ES-I3 (cell line): Measurements from ENCODE around the gene ID4.

ENCODE experiments used
- H3K36me3 ChIP-seq: 2 replicates; pipeline ENCODE4 v1.6.1; 2013; ENCODE audit warnings: mild to moderate bottlenecking, low read length, control low read depth, moderate library complexity; ENCODE audit not compliant: insufficient read depth
- H3K4me1 ChIP-seq: 2 replicates; pipeline ENCODE4 v1.6.1; 2013; ENCODE audit warnings: mild to moderate bottlenecking, control low read depth, low read length; ENCODE audit not compliant: insufficient read depth
- H3K9ac ChIP-seq: 2 replicates; pipeline ENCODE4 v1.6.1; 2013; ENCODE audit warnings: low read depth, mild to moderate bottlenecking, low read length, moderate library complexity
- H3K9me3 ChIP-seq: 2 replicates; pipeline ENCODE4 v1.6.1; 2013; ENCODE audit warnings: mild to moderate bottlenecking, low read length, moderate library complexity; ENCODE audit not compliant: control insufficient read depth, insufficient read depth

The ID4 gene

GRCh38 chr6:19860235-19860877 is 23.2 kb downstream of the ID4 start:
- Histone ChIP-seq H3K9me3 (no peaks in the 10 kb centered on the region), H3K9ac (no peak overlapping the region), H3K36me3 (no peaks in the 10 kb centered on the region), H3K4me1 (no peaks in the 10 kb centered on the region)

GRCh38 chr6:19864285-19864684 is 27.1 kb downstream of the ID4 start:
- no peaks in the 10 kb centered on the region for H3K36me3 ChIP-seq
- no peaks in the 10 kb centered on the region for H3K9me3 ChIP-seq
- no peak overlapping the region for H3K9ac ChIP-seq
- no peaks in the 10 kb centered on the region; the same call in 1 of the 2 replicates for H3K4me1 ChIP-seq

- Histone ChIP-seq H3K9me3 (no peaks in the 10 kb centered on the region), H3K4me1 (no peaks in the 10 kb centered on the region; the same call in 1 of the 2 replicates), H3K36me3 (no peaks in the 10 kb centered on the region), H3K9ac (no peak overlapping the region)
These were observed 28.0 kb downstream of the ID4 start for GRCh38 chr6:19865178-19865577.

GRCh38 chr6:19866173-19866984 is 29.2 kb downstream of the ID4 start:
- Histone ChIP-seq H3K36me3 (no peaks in the 10 kb centered on the region), H3K9ac (no peak overlapping the region)

GRCh38 chr6:19866985-19867627 is 29.9 kb downstream of the ID4 start:
- no peak overlapping the region for H3K9ac ChIP-seq
- H3K36me3 ChIP-seq, result no peaks in the 10 kb centered on the region
- H3K4me1 ChIP-seq, result no peaks in the 10 kb centered on the region; the same call in 1 of the 2 replicates
- H3K9me3 ChIP-seq, result no peaks in the 10 kb centered on the region

More at GRCh38 chr6:19866173-19866984, 29.2 kb downstream of the ID4 start:
- H3K4me1 ChIP-seq, result no peaks in the 10 kb centered on the region; the same call in 1 of the 2 replicates
- H3K9me3 ChIP-seq, result no peaks in the 10 kb centered on the region

- no peaks in the 10 kb centered on the region for H3K36me3 ChIP-seq
- no peaks in the 10 kb centered on the region for H3K9me3 ChIP-seq
- no peaks in the 10 kb centered on the region; the same call in 1 of the 2 replicates for H3K4me1 ChIP-seq
- no peak overlapping the region for H3K9ac ChIP-seq
These were observed 32.3 kb downstream of the ID4 start for GRCh38 chr6:19869464-19869863.

- Histone ChIP-seq H3K36me3 (no peaks in the 10 kb centered on the region), H3K4me1 (no peaks in the 10 kb centered on the region; the same call in 1 of the 2 replicates), H3K9me3 (no peaks in the 10 kb centered on the region), H3K9ac (no peak overlapping the region)
These were observed 33.2 kb downstream of the ID4 start for GRCh38 chr6:19870322-19870721.

GRCh38 chr6:19873031-19873430 is 35.9 kb downstream of the ID4 start:
- Histone ChIP-seq H3K9me3 (no peaks in the 10 kb centered on the region), H3K9ac (no peak overlapping the region), H3K4me1 (no peaks in the 10 kb centered on the region), H3K36me3 (no peaks in the 10 kb centered on the region)

- no peak overlapping the region for H3K9ac ChIP-seq
- no peaks in the 10 kb centered on the region for H3K9me3 ChIP-seq
- no peaks in the 10 kb centered on the region for H3K36me3 ChIP-seq
These were observed 39.5 kb downstream of the ID4 start for GRCh38 chr6:19876672-19877071.

GRCh38 chr6:19879663-19880062 is 42.5 kb downstream of the ID4 start:
- H3K4me1 ChIP-seq, result no peaks in the 10 kb centered on the region
- H3K9ac ChIP-seq, result no peak overlapping the region
- H3K9me3 ChIP-seq, result no peaks in the 10 kb centered on the region
- H3K36me3 ChIP-seq, result no peaks in the 10 kb centered on the region

More at GRCh38 chr6:19876672-19877071, 39.5 kb downstream of the ID4 start:
- H3K4me1 ChIP-seq, result no peaks in the 10 kb centered on the region

- no peaks in the 10 kb centered on the region for H3K9me3 ChIP-seq
- no peaks in the 10 kb centered on the region for H3K36me3 ChIP-seq
- no peak overlapping the region for H3K9ac ChIP-seq
- H3K4me1 ChIP-seq, result no peaks in the 10 kb centered on the region
These were observed 42.9 kb downstream of the ID4 start for GRCh38 chr6:19880066-19880465.

- Histone ChIP-seq H3K4me1 (no peaks in the 10 kb centered on the region), H3K9ac (no peak overlapping the region)
These were observed 54.3 kb downstream of the ID4 start for GRCh38 chr6:19891451-19891850.

More at GRCh38 chr6:19891451-19891850, 54.3 kb downstream of the ID4 start:
- no peaks in the 10 kb centered on the region for H3K9me3 ChIP-seq
- no peaks in the 10 kb centered on the region for H3K36me3 ChIP-seq
